WTC11 (cell line): ENCODE measurements around the gene LYPD3.

Experiments
- CREB1 ChIP-seq: sonication (generic); formaldehyde crosslinking; IDR thresholded peaks from 2 replicates; pipeline ENCODE4 v1.8.0; 2023; ENCODE audit warnings: mild to moderate bottlenecking, missing genetic modification reagents
- CTCF ChIP-seq: fragments of 200-600 bp; IDR thresholded peaks from 2 replicates; pipeline ENCODE4 v1.8.0; 2022; ENCODE audit warnings: antibody characterized with exemption
- SMAD3 ChIP-seq: sonication (generic); formaldehyde crosslinking; IDR thresholded peaks from 2 replicates; pipeline ENCODE4 v1.8.0; 2022; ENCODE audit warnings: missing genetic modification reagents, mild to moderate bottlenecking, borderline replicate concordance

GRCh38 chr19:43474487-43474886, 9.1 kb upstream of the LYPD3 start:
- TF ChIP-seq CTCF (no peak), SMAD3 (CRISPR knock-in tag) (no peak), CREB1 (CRISPR knock-in tag) (no peak)
